GM21390 (cell line): ENCODE data around the gene TTC38.

Experiments
- ATAC-seq: cut with Tn5 transposase; IDR thresholded peaks from one replicate; pipeline ENCODE4 v1.9.1; 2021; ENCODE audit not compliant: unreplicated experiment

The TTC38 gene

DNA sequence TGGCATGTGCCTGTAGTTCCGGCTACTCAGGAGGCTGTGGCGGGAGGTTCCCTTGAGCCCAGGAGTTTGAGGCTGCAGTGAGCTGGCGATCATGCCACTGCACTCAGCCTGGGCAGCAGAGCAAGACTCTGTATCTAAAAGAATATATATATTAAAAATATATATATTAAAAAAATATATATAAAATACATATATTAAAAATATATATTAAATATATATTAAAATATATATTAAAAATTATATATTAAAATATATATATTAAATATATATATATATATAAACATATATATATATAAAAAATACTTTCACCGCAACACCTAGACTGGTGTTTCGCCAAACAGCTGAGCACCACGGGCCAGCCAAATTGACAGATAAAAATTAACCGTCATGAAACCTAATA is 8.8 kb downstream of the TTC38 start:
- ATAC-seq: no peak

DNA sequence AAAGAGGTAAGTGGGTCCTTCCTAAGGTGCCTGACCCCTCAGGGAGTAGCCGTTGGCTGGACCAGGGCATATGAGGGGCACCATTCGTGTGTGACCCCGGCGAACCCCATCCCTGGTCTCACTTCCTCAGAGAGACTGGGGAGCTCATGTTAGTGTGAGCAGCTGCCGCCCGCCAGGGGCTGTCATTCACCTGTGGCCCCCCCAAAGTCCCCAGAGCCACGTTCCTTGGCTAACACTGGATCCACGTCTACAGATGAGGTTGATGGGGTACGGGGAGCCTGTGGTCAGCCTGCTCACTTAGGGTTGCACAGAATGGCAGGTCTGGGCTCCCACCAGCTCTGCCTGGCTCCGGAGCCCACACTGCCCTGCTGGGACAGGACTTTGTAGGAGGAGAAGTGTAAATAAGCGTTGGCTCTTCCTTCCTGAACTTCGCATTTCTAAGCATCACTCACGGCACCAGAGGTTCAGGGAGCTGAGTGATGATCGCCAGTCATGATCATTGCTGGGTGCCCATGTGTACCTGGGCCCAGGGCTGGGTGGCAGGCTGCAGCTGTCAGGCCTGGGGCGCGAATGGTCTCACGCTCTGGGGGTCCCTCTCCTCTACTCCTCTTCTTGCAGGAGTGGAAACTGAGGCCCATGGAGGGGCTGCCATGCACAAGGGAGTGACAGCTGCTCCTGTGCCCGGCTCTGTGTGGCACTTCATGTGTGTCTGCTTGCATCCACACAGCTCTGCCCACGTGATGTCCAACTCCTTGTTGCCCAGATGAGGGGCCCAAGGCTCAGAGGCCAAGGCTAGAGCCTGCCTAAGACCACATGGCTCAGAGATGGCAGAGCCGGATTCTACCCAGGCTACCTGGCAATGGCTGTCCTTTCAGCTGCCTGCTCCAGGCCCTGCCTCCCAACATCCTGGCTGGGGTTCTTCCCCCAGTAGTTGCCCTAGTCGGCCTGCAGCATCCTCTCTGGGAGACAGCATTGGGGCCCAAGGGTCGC is 11.1 kb downstream of the TTC38 start:
- ATAC-seq: no peak

DNA sequence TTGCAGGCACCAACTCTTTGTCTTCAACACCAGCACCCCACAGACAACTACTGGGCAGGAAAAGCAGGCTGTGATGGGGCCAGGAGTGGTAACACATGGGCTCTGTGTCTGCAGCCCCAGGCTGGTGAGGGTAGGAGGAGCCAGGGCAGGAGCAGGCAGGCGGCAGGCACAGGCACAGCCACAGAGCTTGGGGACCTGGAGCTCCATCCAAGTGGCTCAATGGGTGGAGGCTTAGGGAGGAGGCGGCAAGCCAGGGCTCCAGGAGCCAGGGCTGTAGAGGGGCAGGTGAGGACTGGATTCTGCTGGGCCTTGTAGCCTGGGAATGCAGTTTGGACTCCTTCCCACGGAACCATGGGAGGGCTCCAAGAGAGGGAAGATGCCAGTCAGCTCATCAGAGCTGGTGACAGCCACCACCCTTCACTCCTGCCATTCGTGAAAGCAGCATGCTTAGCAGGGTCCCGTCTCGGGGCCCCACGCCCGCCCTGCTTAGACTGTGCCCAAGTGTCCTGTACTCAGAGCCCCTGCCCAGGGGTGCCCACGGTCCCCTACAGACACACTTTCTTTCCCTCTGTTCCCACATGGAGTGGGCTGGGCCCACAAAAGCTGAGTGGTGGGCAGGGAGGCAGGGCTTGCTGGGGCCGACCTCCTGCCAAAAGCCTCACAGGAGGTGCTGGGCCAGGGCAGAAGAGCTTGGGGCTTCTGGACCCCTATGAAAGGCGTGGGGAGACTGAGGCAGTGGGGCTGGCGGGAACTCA is 12.4 kb downstream of the TTC38 start:
- no peak for ATAC-seq

DNA sequence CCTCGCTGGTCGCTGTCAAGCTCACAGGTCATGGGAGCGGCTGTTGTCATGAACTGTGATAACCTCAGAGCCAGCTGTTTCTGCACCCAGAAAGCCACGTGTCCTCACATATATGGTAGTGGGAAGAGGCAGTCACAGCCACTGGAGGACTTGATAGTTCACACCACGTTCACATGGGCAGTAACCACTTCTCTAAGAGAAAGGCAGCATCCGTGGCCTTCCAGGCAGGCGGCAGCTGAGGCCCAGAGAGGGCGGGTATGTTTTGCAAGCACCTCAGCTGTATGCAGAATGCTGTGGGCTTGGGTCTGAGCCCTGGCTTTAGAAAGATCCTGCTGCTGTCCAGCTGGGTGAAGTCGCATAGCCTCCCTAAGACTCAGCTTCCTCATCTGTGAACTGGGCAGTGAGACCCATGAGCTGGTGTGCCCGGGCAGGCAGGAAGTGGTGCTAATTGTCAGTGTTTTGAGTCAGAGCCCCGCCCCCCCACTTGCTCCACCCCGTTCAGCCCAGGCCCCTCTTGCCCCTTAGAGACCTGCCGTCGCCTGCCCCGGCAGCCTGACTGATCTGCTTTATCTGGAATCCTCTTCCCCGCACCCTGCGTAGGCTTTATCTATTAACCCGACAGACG is 13.3 kb downstream of the TTC38 start:
- ATAC-seq: no peak

DNA sequence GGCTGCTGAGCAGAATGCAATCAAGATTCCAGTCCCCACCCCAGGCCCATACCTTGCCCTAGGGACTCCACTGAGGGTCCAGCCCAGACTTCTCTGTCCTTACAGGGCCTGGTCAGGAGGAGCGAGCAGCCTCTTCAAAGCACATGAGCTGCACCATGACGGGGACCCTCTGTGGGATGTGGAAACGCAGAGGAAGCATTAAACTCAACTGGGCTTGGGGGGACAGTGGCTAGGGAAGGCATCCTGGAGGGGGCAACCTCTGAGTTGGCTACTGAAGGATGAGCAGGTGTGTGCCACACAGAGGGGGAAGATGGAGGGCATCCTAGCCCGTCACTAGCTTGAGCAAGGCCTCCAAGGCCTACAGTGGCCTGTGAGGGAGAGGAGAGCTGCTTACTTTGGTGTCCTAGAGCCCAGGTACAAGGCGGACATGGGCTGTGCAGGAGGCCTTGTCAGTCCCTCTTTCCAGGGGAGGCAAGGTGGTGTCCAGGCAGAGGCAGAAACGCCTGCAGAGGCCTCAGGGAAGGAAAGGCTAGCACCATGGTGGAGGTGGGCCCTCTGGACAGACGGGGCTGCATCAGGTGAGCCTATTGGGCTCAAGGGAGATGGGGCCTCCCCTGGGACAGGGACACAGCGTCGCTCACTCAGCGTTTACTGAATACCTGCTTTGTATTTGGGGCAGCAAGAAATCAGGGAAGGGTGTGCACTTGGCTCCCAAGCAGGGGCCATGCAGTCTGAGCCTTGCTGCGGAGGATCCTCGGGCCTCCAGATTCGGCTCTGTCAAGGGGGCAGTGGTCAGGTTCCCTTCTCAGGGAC is 14.3 kb downstream of the TTC38 start:
- no peak for ATAC-seq

DNA sequence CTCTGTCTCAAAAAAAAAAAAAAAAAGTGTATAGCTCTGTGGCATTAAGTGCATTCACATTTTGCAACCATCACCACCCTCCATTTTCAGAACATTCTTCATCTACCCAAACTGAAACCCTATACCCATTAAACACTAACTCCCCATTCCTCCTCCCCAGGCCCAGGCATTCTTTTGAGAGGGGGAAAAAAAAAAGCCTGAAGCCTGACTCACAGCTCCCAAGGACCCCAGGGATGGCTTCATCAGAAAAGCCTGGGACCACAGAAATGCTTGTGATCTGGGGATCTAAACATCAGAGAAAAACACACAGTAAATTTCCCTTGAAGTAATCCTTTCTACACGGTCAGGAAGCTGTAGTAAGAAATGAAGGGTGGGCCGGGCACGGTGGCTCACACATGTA is 18.2 kb downstream of the TTC38 start:
- ATAC-seq: no peak

DNA sequence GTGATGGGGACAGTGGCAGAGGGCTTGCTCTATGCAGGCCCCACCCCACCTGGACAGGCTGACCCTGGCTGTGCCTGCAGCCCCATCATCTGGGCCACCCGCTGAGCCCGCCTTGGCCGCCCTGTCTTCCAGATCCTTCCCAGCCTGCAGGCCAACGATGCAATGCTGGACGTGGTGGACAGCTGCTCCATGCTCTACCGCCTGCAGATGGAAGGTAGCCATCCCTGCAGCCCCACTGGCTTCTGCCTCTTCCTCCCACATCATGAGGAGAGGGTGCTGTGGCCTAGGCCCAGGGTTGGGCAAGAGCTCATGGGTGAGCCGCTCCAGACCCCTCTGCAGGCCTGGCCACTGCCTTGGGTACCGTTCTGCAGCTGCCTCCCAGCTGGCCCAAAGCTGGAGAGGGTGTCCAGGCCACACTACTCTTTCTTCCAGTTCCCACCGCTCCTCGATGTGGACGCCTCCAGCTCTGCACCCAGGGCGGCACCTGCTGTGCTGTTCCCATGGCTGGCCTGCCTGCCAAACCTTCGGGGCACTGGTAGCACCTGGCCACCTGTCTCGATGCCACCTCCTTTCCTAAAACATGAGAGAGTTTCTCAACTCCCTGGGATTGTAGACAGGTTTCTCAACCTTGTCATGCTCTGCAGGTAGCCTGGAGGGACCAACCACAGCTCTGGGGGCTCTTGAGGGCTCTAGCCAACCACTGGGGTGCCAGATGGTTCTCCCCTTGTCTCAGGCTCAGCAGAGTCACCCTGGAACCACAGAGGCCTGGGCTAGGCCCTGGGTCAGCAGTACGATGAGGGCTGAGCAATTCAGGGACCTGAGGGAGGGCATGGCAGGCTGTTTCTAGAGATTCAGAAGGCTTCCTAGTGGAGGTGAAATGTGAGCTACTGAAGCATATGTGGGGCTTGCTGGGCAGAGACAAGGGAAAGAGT is 19.4 kb downstream of the TTC38 start:
- no peak for ATAC-seq

DNA sequence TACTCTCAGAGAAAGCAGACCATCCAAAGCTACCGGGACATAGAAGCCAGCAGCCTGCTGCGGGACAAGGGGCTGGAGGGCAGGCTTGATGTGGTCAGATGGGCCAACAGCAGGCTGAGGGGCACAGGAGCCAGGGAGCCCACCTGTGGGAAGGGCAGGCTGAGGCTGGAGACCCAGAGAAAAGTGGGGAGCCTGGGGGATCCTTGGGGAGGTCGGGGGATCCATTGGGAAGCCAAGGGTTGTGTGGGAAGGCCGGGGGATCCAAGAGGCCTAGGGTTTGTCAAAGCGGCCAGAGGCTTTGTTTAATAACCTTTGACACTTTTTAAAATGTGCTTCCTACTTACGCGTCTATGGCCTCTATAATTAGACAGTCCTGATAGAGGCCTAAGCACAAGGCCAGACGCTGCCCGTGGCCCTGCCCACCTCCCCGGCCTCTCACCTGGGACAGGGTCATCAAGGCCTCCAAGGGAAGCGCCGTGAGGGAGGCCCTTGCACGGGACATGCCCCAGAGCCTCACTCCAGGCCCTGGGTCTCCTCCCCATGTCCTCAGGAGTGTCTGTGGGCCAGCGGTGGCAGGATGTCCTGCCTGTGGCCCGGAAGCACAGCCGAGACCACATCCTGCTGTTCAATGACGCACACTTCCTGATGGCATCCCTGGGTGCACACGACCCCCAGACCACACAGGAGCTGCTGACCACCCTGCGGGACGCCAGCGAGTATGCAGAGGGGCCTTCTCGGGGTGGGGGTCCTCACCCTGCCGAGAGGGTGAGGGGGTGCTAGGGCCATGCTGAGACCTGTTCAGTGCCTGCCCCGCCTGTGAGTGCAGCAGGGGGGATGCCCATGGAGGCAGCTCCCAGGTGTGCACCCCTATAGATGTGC is 20.3 kb downstream of the TTC38 start:
- peak; percentile 81 for ATAC-seq

DNA sequence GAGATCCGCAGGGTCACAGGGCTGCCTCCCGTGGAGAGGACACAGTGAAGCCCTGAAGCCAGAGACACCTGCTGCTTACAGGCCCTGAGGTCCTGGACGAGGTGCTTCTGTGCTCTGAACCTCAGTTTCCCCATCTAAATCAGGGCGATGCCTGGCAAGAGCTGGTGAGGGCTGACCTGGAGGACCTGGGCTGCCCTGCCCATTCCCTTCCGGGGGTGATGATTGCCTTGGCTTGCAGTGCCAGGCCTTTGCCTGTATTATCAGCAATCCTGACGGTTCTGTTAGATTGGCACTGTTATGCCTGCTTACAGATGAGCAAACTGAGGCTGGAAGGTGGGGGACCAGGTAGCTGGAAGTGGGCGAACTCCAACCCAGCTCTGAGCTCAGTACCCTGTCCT is 21.0 kb downstream of the TTC38 start:
- no peak for ATAC-seq

DNA sequence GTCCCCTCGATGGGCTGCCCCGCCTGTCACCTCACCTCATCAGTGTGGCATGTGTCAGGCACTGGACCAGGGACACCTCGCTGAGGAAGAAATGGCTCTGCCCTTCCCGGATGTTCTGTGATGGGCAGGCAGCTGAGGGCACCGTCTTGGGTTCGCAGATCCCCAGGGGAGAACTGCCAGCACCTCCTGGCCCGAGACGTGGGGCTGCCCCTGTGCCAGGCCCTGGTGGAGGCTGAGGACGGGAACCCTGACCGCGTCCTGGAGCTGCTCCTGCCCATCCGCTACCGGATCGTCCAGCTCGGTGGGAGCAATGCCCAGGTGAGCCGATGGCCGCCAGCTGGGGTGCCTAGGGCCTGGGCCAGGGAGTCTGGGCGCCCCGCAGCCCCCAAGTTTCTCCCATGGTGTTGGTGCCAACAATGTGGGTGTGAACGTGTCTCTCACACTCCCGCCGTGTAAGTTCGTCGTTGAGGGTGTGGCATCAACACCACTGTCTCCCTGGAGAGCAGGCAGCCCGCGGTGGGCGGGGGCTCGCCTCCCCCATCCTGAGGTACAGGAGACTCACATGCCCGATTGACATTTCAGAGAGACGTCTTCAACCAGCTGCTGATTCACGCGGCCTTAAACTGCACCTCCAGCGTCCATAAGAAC is 21.6 kb downstream of the TTC38 start:
- ATAC-seq: no peak

DNA sequence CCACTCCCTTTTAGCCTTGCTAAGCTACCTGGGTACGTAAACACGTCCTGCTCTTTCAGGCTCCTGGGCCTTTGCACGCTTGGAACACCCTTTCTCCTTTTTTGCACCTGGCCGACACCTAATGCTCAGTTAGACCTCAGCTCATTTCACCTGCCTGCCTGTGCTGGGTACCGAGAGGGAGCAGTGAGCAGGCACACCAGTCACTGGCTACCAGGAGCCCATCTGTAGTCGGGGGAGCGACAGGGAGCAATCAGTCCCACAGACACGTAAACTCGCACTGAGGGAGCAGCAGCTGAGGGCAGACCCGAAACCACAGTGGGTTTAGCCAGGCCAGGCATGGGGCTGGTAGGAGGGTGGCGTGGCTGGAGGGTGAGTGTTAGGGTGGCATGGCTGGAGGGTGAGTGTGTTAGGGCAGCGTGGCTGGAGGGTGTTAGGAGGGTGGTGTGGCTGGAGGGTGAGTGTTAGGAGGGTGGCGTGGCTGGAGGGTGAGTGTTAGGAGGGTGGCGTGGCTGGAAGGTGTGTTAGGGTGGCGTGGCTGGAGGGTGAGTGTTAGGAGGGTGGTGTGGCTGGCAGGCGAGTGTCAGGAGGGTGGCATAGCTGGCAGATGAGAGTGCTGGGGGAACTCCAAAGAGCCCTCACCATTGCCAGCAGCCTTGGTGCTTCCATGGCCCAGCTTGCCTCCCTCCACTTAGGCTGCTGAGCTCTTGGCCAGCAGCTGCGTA is 22.5 kb downstream of the TTC38 start:
- ATAC-seq: no peak

DNA sequence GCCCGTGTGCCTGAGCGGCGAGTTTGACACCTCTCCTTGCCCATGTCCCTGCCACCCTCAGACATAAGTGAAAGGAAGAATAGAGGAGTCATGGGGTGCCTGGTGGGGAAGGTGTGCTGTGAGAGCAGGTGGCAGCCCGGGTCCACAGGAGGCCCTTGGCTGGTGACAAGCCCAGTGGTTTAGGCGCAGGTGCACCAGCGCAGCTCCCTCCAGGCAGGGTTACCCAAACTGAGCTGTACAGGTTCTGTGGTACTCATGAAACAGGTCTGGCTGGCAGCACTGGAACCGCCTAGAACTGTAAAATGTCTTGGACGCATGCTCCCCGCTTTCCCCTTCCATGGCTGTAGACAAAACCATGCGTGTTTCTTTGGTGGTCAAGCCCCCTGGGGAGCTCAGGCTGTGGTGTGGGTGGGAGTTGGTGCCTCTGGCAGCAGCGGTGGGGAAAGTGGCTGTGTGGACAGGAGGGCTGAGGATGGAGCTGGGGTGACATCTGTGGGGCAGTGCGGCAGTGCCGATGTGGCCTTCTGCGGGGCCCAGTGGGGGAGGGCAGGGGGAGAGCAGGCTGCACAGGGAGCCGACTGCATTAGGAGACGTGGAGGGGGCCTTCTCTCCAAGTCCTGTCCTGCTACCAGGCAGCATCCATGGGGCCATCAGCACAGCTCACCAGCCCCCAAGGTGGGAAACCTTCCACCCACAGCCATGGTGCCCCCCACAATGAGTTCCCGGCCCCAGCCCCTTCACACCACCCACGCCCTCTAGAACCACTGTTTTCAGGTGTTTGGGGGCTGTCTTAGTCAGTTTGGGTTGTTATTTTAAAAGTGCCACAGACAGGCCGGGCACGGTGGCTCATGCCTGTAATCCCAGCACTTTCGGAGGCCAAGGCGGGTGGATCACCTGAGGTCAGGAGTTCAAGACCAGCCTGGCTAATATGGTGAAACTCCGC is 23.3 kb downstream of the TTC38 start:
- ATAC-seq: no peak

DNA sequence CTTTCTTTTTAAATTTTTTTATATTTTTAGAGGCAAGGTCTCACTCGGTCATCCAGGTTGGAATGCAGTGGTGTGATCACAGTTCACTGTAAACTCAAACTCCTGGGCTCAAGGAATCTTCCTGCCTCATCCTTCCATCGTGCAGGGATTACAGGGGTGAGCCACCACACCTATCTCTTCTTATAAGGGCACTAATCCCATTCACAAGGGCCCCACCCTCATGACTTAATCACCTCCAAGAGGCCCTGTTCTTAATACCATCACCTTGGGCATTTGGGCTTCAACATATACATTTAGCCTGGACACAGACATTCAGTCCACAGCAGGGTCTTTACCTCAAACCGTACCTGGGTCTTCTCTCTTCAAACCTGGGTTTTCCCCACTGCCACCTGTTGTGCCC is 24.4 kb downstream of the TTC38 start:
- no peak for ATAC-seq

DNA sequence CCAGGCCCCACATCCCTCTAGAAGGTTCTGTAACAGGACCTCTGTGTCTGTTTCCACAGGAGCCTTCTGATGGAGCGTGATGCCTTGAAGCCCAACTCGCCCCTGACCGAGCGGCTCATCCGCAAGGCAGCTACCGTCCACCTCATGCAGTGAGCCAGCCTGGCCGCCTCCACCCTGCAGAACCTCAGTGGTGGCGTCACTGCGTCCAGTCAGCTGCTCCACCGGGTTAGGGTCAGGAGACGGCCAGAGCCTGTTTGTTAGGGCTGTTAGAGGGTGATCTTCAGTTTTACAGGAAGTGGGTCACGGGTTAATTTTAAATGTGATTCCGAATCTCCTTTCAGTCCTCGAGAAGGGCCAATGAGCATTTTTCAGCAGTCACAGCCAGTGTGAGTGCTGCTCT is 24.9 kb downstream of the TTC38 start:
- no peak for ATAC-seq

DNA sequence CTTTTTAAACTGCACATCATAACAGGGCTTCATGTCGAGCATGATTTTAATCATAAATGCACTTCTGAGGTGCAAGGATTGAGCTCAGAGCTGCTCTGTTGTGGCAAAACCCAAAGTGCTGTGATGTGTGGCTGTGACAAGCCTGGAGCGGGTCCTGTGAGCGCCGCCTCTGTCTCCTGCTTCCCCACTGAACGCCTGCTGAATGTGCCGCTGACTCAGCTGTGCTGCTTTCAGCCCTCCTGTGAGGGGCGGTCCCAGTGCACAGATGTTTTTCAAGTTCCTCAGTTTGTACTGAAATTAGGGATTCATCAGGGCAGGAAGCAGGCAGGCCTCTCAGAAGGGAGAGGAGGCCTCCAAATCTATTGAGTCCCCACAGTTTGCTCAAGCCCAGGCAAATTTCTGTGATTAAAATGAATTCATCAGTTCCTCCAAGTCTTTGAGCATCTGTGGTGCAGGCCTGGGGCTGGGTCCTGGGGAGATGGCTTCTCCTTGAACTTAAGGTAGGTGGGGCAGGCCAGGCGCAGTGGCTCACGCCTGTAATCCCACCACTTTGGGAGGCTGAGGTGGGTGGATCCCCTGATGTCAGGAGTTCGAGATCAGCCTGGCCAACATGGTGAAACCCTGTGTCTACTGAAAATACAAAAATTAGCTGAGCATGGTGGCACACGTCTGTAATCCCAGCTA is 25.9 kb downstream of the TTC38 start:
- ATAC-seq: no peak

DNA sequence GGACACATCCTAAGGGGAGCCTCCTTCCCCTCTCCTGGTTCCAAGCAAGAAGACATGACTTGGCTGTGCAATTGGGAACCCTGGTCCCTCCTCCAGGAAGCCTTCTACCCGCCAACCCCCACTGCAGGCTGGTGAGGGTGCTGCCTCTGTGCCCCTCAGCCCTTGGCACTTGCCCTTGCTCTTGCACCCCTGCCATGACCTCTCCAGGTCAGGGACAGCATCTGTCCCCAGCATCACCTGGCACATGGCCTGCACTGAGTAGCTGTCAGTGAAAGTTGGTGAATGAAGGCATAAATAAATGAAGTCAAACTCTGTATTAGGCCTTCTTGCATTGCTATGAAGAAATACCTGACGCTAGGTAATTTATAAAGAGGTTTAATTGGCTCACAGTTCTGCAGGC is 27.0 kb downstream of the TTC38 start:
- no peak for ATAC-seq
